Vagina (tissue), 2 donors: ENCODE measurements around the gene CACHD1.

ENCODE experiments used
- POLR2A ChIP-seq, 2 donors: fragments of 450-650 bp; IDR thresholded peaks; one replicate each; pipeline ENCODE4 v1.6.1; 2017; ENCODE audit warnings: antibody characterized with exemption in 2 of 2, mild to moderate bottlenecking in 2 of 2, moderate library complexity in 2 of 2
- TF ChIP-seq, protein P1 (sequence below), 3 experiments: fragments of 450-650 bp in 2 of 3; fragments of 200-600 bp in 1 of 3; sonication (generic) in 1 of 3; IDR thresholded peaks; one replicate each; pipeline ENCODE4 v1.5.1; 2017 to 2019; ENCODE audit warnings: antibody characterized with exemption in 3 of 3, mild to moderate bottlenecking in 2 of 3, moderate library complexity in 2 of 3

DNA sequence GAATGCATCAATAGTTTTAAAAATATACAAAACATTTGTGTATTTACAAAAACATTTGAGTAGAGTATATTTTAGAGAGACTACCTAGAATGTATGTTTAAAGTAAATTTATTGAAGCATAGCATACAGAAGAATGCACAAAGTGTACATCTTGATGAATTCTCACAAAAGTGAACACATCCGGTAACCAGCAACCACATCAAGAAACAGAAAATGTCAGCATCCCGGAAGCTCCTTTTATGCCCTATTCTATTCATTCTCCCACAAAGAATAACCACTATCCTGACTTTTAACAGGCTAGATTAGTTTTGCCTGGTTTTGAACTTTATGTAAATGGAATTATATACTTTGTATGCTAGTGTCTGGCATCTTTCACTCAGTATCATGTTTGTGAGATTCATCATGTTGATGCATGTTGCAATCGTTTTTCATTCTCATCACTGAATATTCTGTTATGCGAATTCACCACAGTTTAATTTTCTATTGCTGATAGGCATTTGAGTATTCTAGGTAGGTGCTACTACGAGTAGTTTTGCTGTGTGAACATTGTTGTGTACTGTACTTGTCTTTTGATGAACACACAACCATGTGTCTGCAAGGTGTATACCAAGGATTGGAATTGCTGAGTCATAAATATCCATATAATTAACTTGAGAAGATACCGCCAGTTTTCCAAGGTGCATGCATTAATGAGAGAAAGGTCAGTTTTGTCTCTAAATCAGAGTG, 75.4 kb downstream of the CACHD1 start:
- TF ChIP-seq POLR2A (IDR thresholded peaks at IDR 0.05) = no peak
- TF ChIP-seq, protein P1, sequence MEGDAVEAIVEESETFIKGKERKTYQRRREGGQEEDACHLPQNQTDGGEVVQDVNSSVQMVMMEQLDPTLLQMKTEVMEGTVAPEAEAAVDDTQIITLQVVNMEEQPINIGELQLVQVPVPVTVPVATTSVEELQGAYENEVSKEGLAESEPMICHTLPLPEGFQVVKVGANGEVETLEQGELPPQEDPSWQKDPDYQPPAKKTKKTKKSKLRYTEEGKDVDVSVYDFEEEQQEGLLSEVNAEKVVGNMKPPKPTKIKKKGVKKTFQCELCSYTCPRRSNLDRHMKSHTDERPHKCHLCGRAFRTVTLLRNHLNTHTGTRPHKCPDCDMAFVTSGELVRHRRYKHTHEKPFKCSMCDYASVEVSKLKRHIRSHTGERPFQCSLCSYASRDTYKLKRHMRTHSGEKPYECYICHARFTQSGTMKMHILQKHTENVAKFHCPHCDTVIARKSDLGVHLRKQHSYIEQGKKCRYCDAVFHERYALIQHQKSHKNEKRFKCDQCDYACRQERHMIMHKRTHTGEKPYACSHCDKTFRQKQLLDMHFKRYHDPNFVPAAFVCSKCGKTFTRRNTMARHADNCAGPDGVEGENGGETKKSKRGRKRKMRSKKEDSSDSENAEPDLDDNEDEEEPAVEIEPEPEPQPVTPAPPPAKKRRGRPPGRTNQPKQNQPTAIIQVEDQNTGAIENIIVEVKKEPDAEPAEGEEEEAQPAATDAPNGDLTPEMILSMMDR (IDR thresholded peaks at IDR 0.05) = no peak
